Lung (tissue), 12 donors: ENCODE data around the gene FSIP1. TPM values are rescaled to one million over a fixed set of nuclear protein-coding genes. Genes with fewer than 3 reads are reported as not detected.
A peak's percentile ranks its signal among the peaks of the same experiment; 100 is the strongest.

Source experiments
- ATAC-seq: fragments of 200-7000 bp; cut with Tn5 transposase; one replicate; pipeline ENCODE4 v1.9.1; 2020; ENCODE audit warnings: moderate number of reproducible peaks; ENCODE audit not compliant: insufficient read depth, low FRiP score
- DNase-seq, 3 donors: peaks; one replicate each; pipeline ENCODE4 v3.0.0-alpha.2; 2013 to 2017
- H3K27ac ChIP-seq, 2 donors: one replicate each; pipeline ENCODE4 v1.5.1; 2013; ENCODE audit warnings: mild to moderate bottlenecking in 2 of 2, moderate library complexity in 2 of 2, control low read depth in 1 of 2, inconsistent platforms in 1 of 2, low read depth in 1 of 2, low read length in 1 of 2
- H3K27me3 ChIP-seq, 3 donors: one replicate each; pipeline ENCODE4 v1.5.1; 2013; ENCODE audit warnings: low read length in 2 of 3; ENCODE audit not compliant: control insufficient read depth in 3 of 3, insufficient read depth in 3 of 3
- H3K36me3 ChIP-seq, 4 donors: one replicate each; pipeline ENCODE4 v1.5.1; 2013; ENCODE audit warnings: low read length in 4 of 4, mild to moderate bottlenecking in 1 of 4, moderate library complexity in 1 of 4; ENCODE audit not compliant: control insufficient read depth in 4 of 4, insufficient read depth in 4 of 4
- H3K4me1 ChIP-seq, 5 donors: one replicate each; pipeline ENCODE4 v1.5.1; 2013; ENCODE audit warnings: low read length in 5 of 5, mild to moderate bottlenecking in 2 of 5, moderate library complexity in 1 of 5; ENCODE audit not compliant: control insufficient read depth in 5 of 5, insufficient read depth in 5 of 5
- H3K4me3 ChIP-seq: one replicate; pipeline ENCODE4 v1.5.1; 2013; ENCODE audit warnings: mild to moderate bottlenecking, control low read depth, moderate library complexity
- H3K9ac ChIP-seq, 2 donors: one replicate each; pipeline ENCODE4 v1.5.1; 2013; ENCODE audit warnings: low read length in 2 of 2, control low read depth in 1 of 2; ENCODE audit not compliant: insufficient read depth in 1 of 2
- H3K9me3 ChIP-seq, 4 donors: one replicate each; pipeline ENCODE4 v1.5.1; 2013; ENCODE audit warnings: low read length in 3 of 4, mild to moderate bottlenecking in 1 of 4, moderate library complexity in 1 of 4; ENCODE audit not compliant: control insufficient read depth in 4 of 4, insufficient read depth in 3 of 4
- WGBS, 2 donors: extraction: QIAGEN DNeasy Blood & Tissue Kit; methylation state at CpG; one replicate each; pipeline ENCODE4 v1.1.7; 2013; 5-methylcytosine and 5-hydroxymethylcytosine counted together
- polyA plus RNA-seq, 2 donors: library from polyadenylated mRNA; stranded (reverse); fragments of 200-250 nt; gene quantifications; one replicate each; pipeline ENCODE4 v1.2.1, GENCODE V29; 2013
- total RNA-seq, 2 donors: library from RNA; depleted of rRNA in 1 of 2; stranded (reverse); fragments of >200 nt in 1 of 2; gene quantifications; one replicate each; pipeline ENCODE4 v1.2.1, GENCODE V29; 2014 to 2021
- TF ChIP-seq, protein P1 (sequence below): IDR thresholded peaks from 2 replicates; pipeline ENCODE4 v1.5.1; 2012; ENCODE audit warnings: mild to moderate bottlenecking; ENCODE audit errors: control extremely low read depth, extremely low read depth
- donor health status: control.
- donor health status: control.
- donor health status: Bipolar disorder and iron deficiency.
- donor health status: healthy.
- donor health status: DM: yes; HTN: yes; CAD: no.

The FSIP1 gene
- total and polyA plus RNA-seq, 4 donors = 0.35 to 2.2 (median 0.98) TPM

DNA sequence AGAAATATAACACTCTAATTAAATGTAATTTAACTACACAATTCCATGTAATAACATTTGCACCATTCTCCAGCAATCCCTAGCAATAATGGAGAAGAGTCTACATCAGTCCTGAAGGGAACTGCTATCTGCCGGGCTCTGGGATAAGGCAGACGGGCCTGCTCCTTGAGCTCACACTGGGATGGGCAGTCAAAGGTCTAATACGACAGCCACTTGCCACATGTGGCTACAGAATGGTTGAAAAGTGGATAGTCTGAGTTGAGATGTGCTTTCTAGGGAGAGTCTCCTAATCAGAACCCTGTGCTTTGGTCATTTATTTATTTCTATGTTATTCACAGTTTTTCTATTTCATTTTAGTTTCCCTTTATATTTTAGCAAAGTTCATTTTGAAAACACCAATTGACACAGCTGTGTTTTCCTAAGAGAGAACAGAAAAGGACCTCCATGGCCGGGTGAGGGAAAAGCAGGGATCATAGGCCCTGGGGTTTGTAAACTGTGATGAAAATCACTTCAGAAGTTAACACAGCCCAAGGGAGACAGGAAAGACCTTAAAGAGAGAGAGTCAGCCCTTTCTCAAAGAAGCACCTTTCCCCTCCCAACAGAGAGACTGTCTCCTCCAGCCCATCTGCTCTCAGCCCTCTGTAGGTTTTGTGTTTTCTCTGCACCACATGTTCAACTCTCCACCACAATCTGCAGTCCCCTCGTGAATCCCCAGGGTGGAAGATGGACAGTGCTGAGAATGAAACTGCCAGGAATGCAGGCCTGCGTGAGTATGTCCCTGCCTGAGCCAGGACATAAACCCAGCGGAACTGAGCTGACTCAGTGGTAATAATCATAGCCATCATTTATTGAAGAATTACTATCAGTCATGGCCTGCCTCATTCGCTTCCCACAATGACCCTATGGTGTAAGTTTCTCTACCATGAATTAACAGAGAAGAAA is 11.6 kb downstream of the FSIP1 start:
- ATAC-seq (no peak), DNase-seq (no peak)
- Histone ChIP-seq H3K9me3 (no peaks in the 10 kb centered on the region), H3K4me3 (no peak overlapping the region), H3K27me3 (no peaks in the 10 kb centered on the region), H3K36me3 (no peaks in the 10 kb centered on the region), H3K4me1 (peaks cover 0 to 5% (median 0%) of the 10 kb centered on the region in 5 donors), H3K27ac (peak overlapping the region in 1 of 2 donors; percentile 75), H3K9ac (peak overlapping the region in 1 of 2 donors; percentile 35)
- TF ChIP-seq, protein P1, sequence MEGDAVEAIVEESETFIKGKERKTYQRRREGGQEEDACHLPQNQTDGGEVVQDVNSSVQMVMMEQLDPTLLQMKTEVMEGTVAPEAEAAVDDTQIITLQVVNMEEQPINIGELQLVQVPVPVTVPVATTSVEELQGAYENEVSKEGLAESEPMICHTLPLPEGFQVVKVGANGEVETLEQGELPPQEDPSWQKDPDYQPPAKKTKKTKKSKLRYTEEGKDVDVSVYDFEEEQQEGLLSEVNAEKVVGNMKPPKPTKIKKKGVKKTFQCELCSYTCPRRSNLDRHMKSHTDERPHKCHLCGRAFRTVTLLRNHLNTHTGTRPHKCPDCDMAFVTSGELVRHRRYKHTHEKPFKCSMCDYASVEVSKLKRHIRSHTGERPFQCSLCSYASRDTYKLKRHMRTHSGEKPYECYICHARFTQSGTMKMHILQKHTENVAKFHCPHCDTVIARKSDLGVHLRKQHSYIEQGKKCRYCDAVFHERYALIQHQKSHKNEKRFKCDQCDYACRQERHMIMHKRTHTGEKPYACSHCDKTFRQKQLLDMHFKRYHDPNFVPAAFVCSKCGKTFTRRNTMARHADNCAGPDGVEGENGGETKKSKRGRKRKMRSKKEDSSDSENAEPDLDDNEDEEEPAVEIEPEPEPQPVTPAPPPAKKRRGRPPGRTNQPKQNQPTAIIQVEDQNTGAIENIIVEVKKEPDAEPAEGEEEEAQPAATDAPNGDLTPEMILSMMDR = no peak
- 73 to 86% methylated on average over 8 of the region's 8 CpGs for WGBS, 2 donors

DNA sequence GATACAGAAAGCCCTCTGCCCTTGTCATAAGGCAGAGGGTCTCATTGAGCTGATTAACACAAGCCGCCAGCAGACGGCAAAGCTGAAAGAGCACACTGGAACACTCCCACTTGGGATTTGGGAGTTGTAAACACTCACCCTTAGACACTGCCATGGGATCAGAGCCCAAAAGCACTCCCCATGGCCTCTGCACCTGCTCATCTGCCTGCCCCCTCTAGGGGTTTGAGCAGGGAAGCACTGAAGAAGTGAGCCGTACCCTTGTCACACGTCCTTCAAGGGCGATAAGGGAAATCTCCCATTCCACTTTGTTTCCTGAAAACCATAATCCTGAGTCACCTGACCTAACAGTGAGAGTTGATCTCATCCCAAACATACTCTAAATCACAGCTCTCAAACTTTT is 14.7 kb downstream of the FSIP1 start:
- TF ChIP-seq, protein P1 = no peak
- WGBS, 2 donors = 85 to 96% methylated on average over 5 of the region's 5 CpGs
- ATAC-seq = no peak

DNA sequence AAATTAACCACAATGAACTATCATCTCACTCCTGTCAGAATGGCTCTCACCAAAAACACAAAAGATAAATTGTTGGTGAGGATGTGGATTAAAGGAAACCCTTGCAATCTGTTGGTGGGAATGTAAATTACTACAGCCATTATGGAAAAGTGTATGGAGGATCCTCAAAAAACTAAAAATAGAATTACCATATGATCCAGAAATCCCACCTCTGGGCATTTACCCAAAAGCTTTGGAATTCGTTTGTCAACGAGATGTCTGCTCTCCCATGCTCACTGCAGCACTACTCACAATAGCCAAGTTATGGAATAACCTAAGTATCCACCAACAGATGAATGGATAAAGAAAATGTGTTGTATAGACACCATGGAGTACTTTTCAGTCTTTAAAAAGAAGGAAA is 21.6 kb downstream of the FSIP1 start:
- no peak overlapping the region for H3K9ac ChIP-seq
- no peak overlapping the region for H3K4me3 ChIP-seq
- no peaks in the 10 kb centered on the region for H3K4me1 ChIP-seq
- no peak for DNase-seq
- no peak for ATAC-seq
- no peaks in the 10 kb centered on the region for H3K27me3 ChIP-seq
- WGBS, 2 donors = 74 to 84% methylated on average over 2 of the region's 2 CpGs
- no peaks in the 10 kb centered on the region for H3K36me3 ChIP-seq
- TF ChIP-seq, protein P1 = no peak
- no peaks in the 10 kb centered on the region for H3K9me3 ChIP-seq
- H3K27ac ChIP-seq = no peak overlapping the region

More for the DNA sequence above, 14.7 kb downstream of the FSIP1 start:
- Histone ChIP-seq H3K36me3 (no peaks in the 10 kb centered on the region), H3K27me3 (no peaks in the 10 kb centered on the region), H3K9ac (no peak overlapping the region), H3K4me1 (peaks cover 0 to 5% (median 0%) of the 10 kb centered on the region in 5 donors), H3K27ac (no peak overlapping the region), H3K4me3 (no peak overlapping the region), H3K9me3 (no peaks in the 10 kb centered on the region)
- no peak for DNase-seq
